Raji (cell line): ENCODE results near the gene DSCAML1.

ENCODE experiments used
- POLR2A ChIP-seq: IDR thresholded peaks from 2 replicates; pipeline ENCODE4 v1.6.1; 2011; ENCODE audit warnings: low read depth, low read length, control low read depth; ENCODE audit not compliant: insufficient read depth

DSCAML1 gene

GRCh38 chr11:117644403-117645155 is 152.4 kb downstream of the DSCAML1 start:
- no peak for TF ChIP-seq POLR2A

- TF ChIP-seq POLR2A = no peak
These were observed 153.3 kb downstream of the DSCAML1 start for GRCh38 chr11:117643606-117644300.

- no peak for TF ChIP-seq POLR2A
These were observed 154.2 kb downstream of the DSCAML1 start for GRCh38 chr11:117642835-117643234.

- no peak for TF ChIP-seq POLR2A
These were observed 154.6 kb downstream of the DSCAML1 start for GRCh38 chr11:117642396-117642795.

GRCh38 chr11:117641008-117641915 is 155.8 kb downstream of the DSCAML1 start:
- no peak for TF ChIP-seq POLR2A

- no peak for TF ChIP-seq POLR2A
These were observed 157.0 kb downstream of the DSCAML1 start for GRCh38 chr11:117640041-117640440.

- TF ChIP-seq POLR2A = no peak
These were observed 157.4 kb downstream of the DSCAML1 start for GRCh38 chr11:117639601-117640000.

- TF ChIP-seq POLR2A = no peak
These were observed 158.0 kb downstream of the DSCAML1 start for GRCh38 chr11:117638911-117639543.

GRCh38 chr11:117634756-117635603 is 162.0 kb downstream of the DSCAML1 start:
- no peak for TF ChIP-seq POLR2A

- TF ChIP-seq POLR2A = no peak
These were observed 162.8 kb downstream of the DSCAML1 start for GRCh38 chr11:117633976-117634755.

GRCh38 chr11:117633186-117633754 is 163.7 kb downstream of the DSCAML1 start:
- TF ChIP-seq POLR2A = no peak

- TF ChIP-seq POLR2A = no peak
These were observed 164.7 kb downstream of the DSCAML1 start for GRCh38 chr11:117632306-117632705.
